Neural cell (in vitro differentiated cells): Measurements from ENCODE around the gene ABCA13.

ENCODE experiments used
- EZH2 ChIP-seq: fragments of 200-600, 300-800 bp; shearing (Covaris generic), sonication (generic); IDR thresholded peaks from 2 replicates; pipeline ENCODE4 v1.6.1; 2014; ENCODE audit warnings: antibody characterized with exemption, low read length, borderline replicate concordance, mild to moderate bottlenecking; ENCODE audit not compliant: insufficient read depth, poor library complexity, severe bottlenecking
- MXI1 ChIP-seq: fragments of 450-650 bp; conservative IDR thresholded peaks from 2 replicates; pipeline ENCODE4 v1.6.1; 2014; ENCODE audit warnings: antibody characterized with exemption, mild to moderate bottlenecking; ENCODE audit not compliant: poor library complexity, severe bottlenecking
- TF ChIP-seq, protein P1 (sequence below): fragments of 450-650 bp; IDR thresholded peaks from 2 replicates; pipeline ENCODE4 v1.5.1; 2014; ENCODE audit warnings: antibody characterized with exemption, mild to moderate bottlenecking, moderate library complexity; ENCODE audit not compliant: poor library complexity, severe bottlenecking

DNA sequence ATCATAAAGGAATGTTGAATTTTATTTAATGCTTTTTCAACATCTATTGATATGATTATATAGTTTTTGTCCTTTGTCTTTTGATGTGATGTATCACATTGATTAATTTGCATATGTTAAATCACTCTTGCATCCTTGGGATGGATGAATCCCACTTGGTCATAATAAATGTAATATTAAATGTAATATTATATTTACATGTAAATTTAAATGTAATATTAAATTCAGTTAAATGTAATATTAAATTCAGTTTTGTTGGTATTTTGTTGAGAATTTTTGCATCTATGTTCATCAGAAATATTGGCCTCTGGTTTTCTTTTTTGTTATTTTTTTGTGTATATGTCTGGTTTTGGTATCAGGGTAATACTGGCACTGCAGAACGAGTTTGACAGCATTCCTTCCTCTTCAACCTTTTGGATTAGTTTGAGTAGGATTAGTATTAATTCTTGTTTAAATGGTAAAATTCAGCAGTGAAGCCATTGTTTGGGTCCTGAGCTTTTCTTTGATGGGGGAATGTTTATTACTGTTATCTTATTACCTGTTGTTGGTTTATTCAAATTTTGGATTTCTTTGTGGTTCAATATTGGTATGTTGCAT is 37.8 kb downstream of the ABCA13 start:
- TF ChIP-seq, protein P1, sequence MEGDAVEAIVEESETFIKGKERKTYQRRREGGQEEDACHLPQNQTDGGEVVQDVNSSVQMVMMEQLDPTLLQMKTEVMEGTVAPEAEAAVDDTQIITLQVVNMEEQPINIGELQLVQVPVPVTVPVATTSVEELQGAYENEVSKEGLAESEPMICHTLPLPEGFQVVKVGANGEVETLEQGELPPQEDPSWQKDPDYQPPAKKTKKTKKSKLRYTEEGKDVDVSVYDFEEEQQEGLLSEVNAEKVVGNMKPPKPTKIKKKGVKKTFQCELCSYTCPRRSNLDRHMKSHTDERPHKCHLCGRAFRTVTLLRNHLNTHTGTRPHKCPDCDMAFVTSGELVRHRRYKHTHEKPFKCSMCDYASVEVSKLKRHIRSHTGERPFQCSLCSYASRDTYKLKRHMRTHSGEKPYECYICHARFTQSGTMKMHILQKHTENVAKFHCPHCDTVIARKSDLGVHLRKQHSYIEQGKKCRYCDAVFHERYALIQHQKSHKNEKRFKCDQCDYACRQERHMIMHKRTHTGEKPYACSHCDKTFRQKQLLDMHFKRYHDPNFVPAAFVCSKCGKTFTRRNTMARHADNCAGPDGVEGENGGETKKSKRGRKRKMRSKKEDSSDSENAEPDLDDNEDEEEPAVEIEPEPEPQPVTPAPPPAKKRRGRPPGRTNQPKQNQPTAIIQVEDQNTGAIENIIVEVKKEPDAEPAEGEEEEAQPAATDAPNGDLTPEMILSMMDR, result no peak
- TF ChIP-seq MXI1 (no peak), EZH2 (no peak)
